Skin of body (tissue), 2 donors: ENCODE data around the gene EVI2A. TPM values are rescaled to one million over a fixed set of nuclear protein-coding genes. Genes with fewer than 3 reads are reported as not detected.
"Not testable (repeated sequence)": the region's sequence is repeated elsewhere in the genome, so short reads cannot be mapped to it uniquely, and the experiment has no call there.

Source experiments
- DNase-seq: peaks from one replicate; lab custom pipeline; 2025; lab: John Stamatoyannopoulos, UW
- total RNA-seq: library from RNA; depleted of rRNA; stranded (reverse); fragments of >200 nt; gene quantifications from one replicate; pipeline ENCODE4 v1.2.3, GENCODE V29; 2014

The EVI2A gene
- total RNA-seq, 1 donor from 2014 or later, result 8.9 TPM

GRCh38 chr17:31312223-31312622 lies 9.2 kb downstream of the EVI2A start:
- DNase-seq, result not testable (repeated sequence)

GRCh38 chr17:31311526-31311925 lies 9.9 kb downstream of the EVI2A start:
- DNase-seq, result no peak

- no peak for DNase-seq
Measured at GRCh38 chr17:31310886-31311285, 10.5 kb downstream of the EVI2A start.

- DNase-seq, result no peak
Measured at GRCh38 chr17:31310260-31310659, 11.2 kb downstream of the EVI2A start.

GRCh38 chr17:31309556-31309955 lies 11.9 kb downstream of the EVI2A start:
- DNase-seq, result no peak

GRCh38 chr17:31308372-31309334 lies 12.8 kb downstream of the EVI2A start:
- no peak for DNase-seq

GRCh38 chr17:31307640-31308039 lies 13.8 kb downstream of the EVI2A start:
- no peak for DNase-seq

GRCh38 chr17:31299624-31300023 lies 21.8 kb downstream of the EVI2A start:
- no peak for DNase-seq

- DNase-seq, result no peak
Measured at GRCh38 chr17:31297090-31297489, 24.3 kb downstream of the EVI2A start, which contains the start of gene OMG. TSS of gene OMG (minus strand) at chr17:31297239. CDS start at chr17:31296331, 908 bp downstream.

GRCh38 chr17:31296142-31296541 lies 25.3 kb downstream of the EVI2A start:
- no peak for DNase-seq

- no peak for DNase-seq
Measured at GRCh38 chr17:31295489-31295871, 25.9 kb downstream of the EVI2A start.

GRCh38 chr17:31294820-31295488 lies 26.5 kb downstream of the EVI2A start:
- DNase-seq, result no peak

GRCh38 chr17:31294231-31294630 lies 27.2 kb downstream of the EVI2A start:
- no peak for DNase-seq

- DNase-seq, result no peak
Measured at GRCh38 chr17:31293581-31293980, 27.8 kb downstream of the EVI2A start.

- DNase-seq, result no peak
Measured at GRCh38 chr17:31291820-31292219, 29.6 kb downstream of the EVI2A start.

GRCh38 chr17:31289790-31290189 lies 31.6 kb downstream of the EVI2A start:
- DNase-seq, result no peak

- not testable (repeated sequence) for DNase-seq
Measured at GRCh38 chr17:31287932-31288331, 33.5 kb downstream of the EVI2A start.

GRCh38 chr17:31286587-31286986 lies 34.8 kb downstream of the EVI2A start:
- no peak for DNase-seq

GRCh38 chr17:31283841-31284240 lies 37.6 kb downstream of the EVI2A start:
- no peak for DNase-seq

GRCh38 chr17:31281061-31281460 lies 40.4 kb downstream of the EVI2A start:
- no peak for DNase-seq

GRCh38 chr17:31279401-31279800 lies 42.0 kb downstream of the EVI2A start:
- no peak for DNase-seq

- DNase-seq, result no peak
Measured at GRCh38 chr17:31275116-31275515, 46.3 kb downstream of the EVI2A start.
